ENCODE results near the gene ADM2. TPM values are rescaled to one million over a fixed set of nuclear protein-coding genes. Genes with fewer than 3 reads are reported as not detected.
"Not testable (repeated sequence)": the region's sequence is repeated elsewhere in the genome, so short reads cannot be mapped to it uniquely, and the experiment has no call there.

ADM2 gene
- 1 to 10 TPM; 4.0 to 4.2 TPM for total RNA-seq
- 5.0 TPM for polyA plus RNA-seq (2013, experiment 1 of 2)
- polyA plus RNA-seq (2013, experiment 2 of 2): 2.8 TPM
- long read RNA-seq, experiment 1: 0 reads
- long read RNA-seq, experiment 2, full-length matches to known transcripts: 5 of 7 reads
- long read RNA-seq, experiment 2, partial matches to known transcripts: 0 of 7 reads
- long read RNA-seq, experiment 2, other reads (novel, unspliced or antisense): 2 of 7 reads
- long read RNA-seq, experiment 3, partial matches to known transcripts: 0 of 1 reads
- long read RNA-seq, experiment 3, other reads (novel, unspliced or antisense): 1 of 1 reads
- long read RNA-seq, experiment 4: 0 reads

GRCh38 chr22:50481440-50482106 is at the start of gene ADM2:
Gene ADM2 (plus strand): TSS chr22:50481543. CDS start chr22:50481848, 305 bp downstream.
- H3K36me3 Mint-ChIP-seq (ENCODE audit: low read depth): no peaks in the 10 kb centered on the region
- H3K27ac Mint-ChIP-seq: no peak within 1 kb of the TSS
- peak within 1 kb of the TSS; percentile 55 for H3K9ac ChIP-seq (ENCODE audit: extremely low read depth, low read length, poor library complexity, severe bottlenecking)
- H3K27me3 Mint-ChIP-seq (ENCODE audit: insufficient read depth): peaks cover 72% of the 10 kb centered on the region
- no peak within 1 kb of the TSS for H3K27ac ChIP-seq (ENCODE audit: low read depth, low read length)
- no peaks in the 10 kb centered on the region for H3K9me3 Mint-ChIP-seq
- H3K9me3 ChIP-seq (ENCODE audit: control insufficient read depth, low read length): no peaks in the 10 kb centered on the region
- peaks cover 7% of the 10 kb centered on the region for H3K4me1 Mint-ChIP-seq
- no peaks in the 10 kb centered on the region for H3K36me3 ChIP-seq (ENCODE audit: control insufficient read depth, insufficient read depth, low read length)
- peaks cover 20% of the 10 kb centered on the region for H3K27me3 ChIP-seq (ENCODE audit: control insufficient read depth, insufficient read depth, low read length, poor library complexity, severe bottlenecking)
- H3K4me3 ChIP-seq (ENCODE audit: low read length): peak within 1 kb of the TSS; percentile 74
- no peak for TF ChIP-seq CTCF (conservative IDR thresholded peaks at IDR 0.05)
- DNase-seq: peak; percentile 91
- 5 to 6% methylated on average over 24 to 69 of the region's 70 CpGs for WGBS, 2 experiments (ENCODE audit: insufficient coverage in 1 of 2, insufficient read length in 1 of 2)
- no peaks in the 10 kb centered on the region for H3K4me1 ChIP-seq (ENCODE audit: control insufficient read depth, insufficient read depth, low read length)
- H3K4me3 Mint-ChIP-seq: peak within 1 kb of the TSS; percentile 54

GRCh38 chr22:50432131-50432876 is 49.0 kb upstream of the ADM2 start:
- Mint-ChIP-seq H3K9me3 (no peaks in the 10 kb centered on the region), H3K27me3 (ENCODE audit: insufficient read depth) (no peaks in the 10 kb centered on the region), H3K27ac (no peak overlapping the region), H3K4me1 (no peaks in the 10 kb centered on the region), H3K4me3 (no peak overlapping the region), H3K36me3 (ENCODE audit: low read depth) (peaks cover 49% of the 10 kb centered on the region)
- TF ChIP-seq CTCF (conservative IDR thresholded peaks at IDR 0.05): no peak
- Histone ChIP-seq H3K27me3 (ENCODE audit: control insufficient read depth, insufficient read depth, low read length, poor library complexity, severe bottlenecking) (no peaks in the 10 kb centered on the region), H3K36me3 (ENCODE audit: control insufficient read depth, insufficient read depth, low read length) (peaks cover 50% of the 10 kb centered on the region), H3K9ac (ENCODE audit: extremely low read depth, low read length, poor library complexity, severe bottlenecking) (no peak overlapping the region), H3K9me3 (ENCODE audit: control insufficient read depth, low read length) (no peaks in the 10 kb centered on the region), H3K4me3 (ENCODE audit: low read length) (no peak overlapping the region), H3K27ac (ENCODE audit: low read depth, low read length) (no peak overlapping the region), H3K4me1 (ENCODE audit: control insufficient read depth, insufficient read depth, low read length) (no peaks in the 10 kb centered on the region)
- DNase-seq: no peak
- WGBS, 2 experiments (ENCODE audit: insufficient coverage in 1 of 2, insufficient read length in 1 of 2): 95 to 96% methylated on average over 26 to 35 of the region's 35 CpGs

GRCh38 chr22:50432877-50433510 is 48.3 kb upstream of the ADM2 start:
- H3K4me1 Mint-ChIP-seq; H3K4me1 ChIP-seq (ENCODE audit: control insufficient read depth, insufficient read depth, low read length); H3K27ac ChIP-seq (ENCODE audit: low read depth, low read length); H3K4me3 ChIP-seq (ENCODE audit: low read length); H3K9me3 Mint-ChIP-seq; DNase-seq; H3K4me3 Mint-ChIP-seq; H3K27me3 Mint-ChIP-seq (ENCODE audit: insufficient read depth); H3K27me3 ChIP-seq (ENCODE audit: control insufficient read depth, insufficient read depth, low read length, poor library complexity, severe bottlenecking); H3K9ac ChIP-seq (ENCODE audit: extremely low read depth, low read length, poor library complexity, severe bottlenecking); H3K9me3 ChIP-seq (ENCODE audit: control insufficient read depth, low read length); H3K27ac Mint-ChIP-seq: not testable (repeated sequence)
- peaks cover 45% of the 10 kb centered on the region for H3K36me3 ChIP-seq (ENCODE audit: control insufficient read depth, insufficient read depth, low read length)
- 92 to 100% methylated on average over 3 to 11 of the region's 24 CpGs for WGBS, 2 experiments (ENCODE audit: insufficient coverage in 1 of 2, insufficient read length in 1 of 2)
- H3K36me3 Mint-ChIP-seq (ENCODE audit: low read depth): peaks cover 47% of the 10 kb centered on the region

All from endodermal cell (in vitro differentiated cells).